HG02588 (cell line): ENCODE data around the gene EML6.
A peak's percentile ranks its signal among the peaks of the same experiment; 100 is the strongest.
"Not testable (repeated sequence)": the region's sequence is repeated elsewhere in the genome, so short reads cannot be mapped to it uniquely, and the experiment has no call there.

ENCODE experiments used
- ATAC-seq: cut with Tn5 transposase; IDR thresholded peaks from one replicate; pipeline ENCODE4 v1.9.1; 2021; ENCODE audit warnings: mild to moderate bottlenecking, moderate library complexity; ENCODE audit not compliant: unreplicated experiment

EML6 gene

DNA sequence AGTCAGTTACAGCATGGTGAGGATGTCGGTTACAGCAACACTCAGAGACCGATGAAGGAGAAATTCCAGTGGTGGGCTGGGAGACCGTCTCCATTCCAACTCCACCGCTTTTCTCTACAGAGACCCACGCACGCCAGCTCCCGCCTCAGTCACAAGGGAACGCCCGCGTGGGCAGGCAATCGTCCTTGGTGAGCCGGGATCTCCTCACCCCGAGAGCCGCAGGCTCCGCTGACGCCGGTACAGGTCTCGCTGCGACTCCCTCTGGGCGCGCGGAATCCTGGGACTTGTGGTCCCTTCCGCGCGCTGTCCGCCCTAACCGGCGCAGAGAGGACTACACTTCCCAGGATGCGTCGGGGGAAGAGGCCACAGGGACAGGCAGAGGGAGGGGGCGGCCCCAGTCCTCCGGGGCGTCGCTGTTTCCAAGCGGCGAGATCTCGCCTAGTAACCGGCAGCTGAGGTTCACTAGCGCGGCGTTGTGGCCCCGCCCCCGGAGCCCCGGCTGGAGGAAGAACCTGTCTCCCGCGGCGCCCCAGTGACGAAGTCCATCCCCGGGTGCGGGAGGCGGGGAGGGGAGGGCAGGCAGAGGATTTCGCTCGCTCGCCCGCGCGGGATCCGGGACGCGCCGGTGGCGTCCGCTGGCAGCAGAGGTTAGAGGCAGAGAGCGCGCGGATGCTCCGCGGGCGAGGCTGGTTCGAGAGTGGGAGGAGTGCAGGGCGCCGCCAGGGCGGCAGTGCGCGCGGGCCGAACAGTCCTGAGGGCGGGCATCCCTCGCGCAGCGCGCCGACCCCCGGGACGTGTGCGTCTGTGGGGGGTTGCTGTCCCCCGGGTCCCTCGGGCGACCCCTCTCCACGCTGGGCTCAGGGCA is at the start of gene EML6:
EML6 (plus strand) TSS at position 532 of the 865 bp plus-strand sequence. CDS start 1,400 bp downstream, outside the sequence.
- peak; percentile 98 for ATAC-seq

DNA sequence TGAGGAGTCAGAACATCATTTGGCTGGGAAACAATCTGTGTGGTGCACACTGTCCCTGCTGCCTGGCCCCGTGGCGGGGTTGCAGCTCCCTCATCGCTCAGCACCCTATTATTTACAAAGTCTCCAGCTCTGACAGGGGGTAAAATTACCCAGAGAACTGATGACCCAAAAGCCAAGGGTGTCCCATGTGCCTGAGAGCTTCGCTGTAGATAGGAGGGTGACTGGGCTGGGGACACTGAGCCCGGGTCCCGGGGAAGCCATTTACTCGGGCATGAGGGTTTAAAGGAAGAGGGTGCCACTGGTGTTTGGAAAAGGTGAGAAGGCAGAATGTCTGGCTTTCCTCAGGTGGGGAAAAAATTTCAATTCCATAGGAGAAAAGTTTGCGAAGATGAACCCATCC is 48.2 kb upstream of the EML6 start:
- no peak for ATAC-seq

DNA sequence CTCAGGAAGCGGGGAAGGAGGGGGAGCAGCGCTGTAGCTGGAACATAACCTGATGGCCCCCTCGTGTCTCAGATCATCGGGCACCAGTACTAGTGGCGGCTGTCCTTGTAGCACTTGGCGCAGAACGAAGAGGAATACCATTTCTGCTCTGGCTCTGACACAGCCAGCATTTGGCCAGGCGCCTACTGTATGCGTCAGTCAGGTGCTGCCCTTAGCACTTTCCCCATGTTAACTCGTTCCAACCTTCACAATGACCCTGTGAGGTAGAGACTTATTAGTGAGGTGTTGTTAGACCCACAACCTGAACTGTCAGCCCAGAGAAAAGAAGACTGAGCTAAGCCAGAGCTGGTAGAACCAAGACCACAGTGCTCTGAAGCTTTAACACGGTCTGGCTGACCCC is 47.7 kb upstream of the EML6 start:
- no peak for ATAC-seq

DNA sequence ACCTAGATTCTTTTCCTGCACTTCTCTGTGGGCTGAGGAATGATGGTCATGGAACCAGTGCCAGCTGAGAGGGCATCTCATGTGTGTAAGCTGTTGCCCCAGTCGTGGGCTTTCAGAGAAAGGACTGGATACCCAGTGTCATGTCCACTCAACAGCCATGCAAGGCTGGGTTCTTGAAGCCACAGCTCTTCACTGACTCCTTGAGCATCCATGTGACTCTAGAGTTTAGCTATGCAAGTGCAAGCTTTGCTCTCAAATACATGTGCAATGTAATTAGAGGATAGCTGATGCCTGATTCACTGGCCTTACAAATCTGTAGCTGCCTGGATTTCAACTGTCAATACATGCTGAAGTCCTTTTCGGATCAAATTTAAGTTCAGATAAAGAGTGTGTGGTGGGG is 46.8 kb upstream of the EML6 start:
- ATAC-seq: no peak

DNA sequence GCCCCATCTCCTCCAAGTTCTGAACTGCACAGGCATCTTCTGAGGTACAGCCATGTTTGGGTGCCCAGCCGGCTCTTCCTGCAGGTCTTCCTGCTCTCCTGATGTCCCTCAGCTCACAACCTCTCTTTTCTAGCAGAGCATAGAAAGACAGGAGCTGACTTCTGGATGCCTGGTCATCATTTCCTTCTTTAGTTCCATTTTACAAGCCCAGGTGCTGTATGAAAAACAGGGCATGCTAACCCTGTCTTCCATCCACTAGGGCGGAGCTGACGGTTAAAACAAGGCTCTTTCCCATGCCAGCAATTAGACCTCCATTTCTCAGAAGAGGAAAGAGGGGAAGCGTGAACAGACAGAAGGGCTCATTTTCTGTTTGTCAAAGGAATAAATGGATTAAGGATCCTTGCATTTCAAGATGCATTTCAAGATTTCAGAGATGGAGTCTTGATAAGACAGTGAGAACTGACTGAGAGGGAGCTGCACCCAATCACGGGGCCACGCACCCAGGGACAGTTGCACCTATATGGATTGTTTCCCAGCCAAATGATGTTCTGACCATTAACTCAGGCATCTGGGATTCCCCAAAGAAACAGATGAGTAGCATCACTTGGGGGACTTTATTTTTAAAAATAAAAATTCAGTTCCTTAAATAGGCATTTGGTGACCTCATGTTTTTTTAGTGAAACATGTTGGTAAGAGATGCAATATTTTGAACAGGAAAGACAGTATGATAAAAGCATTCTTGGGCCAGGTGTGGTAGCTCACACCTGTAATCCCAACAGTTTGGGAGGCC is 45.8 kb upstream of the EML6 start:
- no peak for ATAC-seq

DNA sequence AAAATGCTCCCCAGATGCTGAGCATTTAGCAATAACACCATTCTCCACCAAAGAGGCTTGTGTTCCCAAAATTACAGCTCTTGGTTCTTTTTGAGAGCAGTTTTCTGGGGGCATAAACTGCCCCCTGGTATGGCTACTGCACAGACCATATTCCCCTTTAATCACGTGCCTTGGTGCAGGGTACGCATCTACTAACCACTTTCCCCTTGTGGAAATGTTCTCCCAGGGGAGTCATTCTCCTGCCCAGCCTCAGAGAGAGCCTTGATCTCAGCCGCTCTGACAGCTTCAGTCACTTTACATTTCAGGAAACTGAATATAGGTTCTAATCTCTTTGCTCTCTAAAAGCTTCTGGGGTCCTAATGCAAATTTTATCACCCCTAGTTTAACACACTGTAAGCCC is 44.7 kb upstream of the EML6 start:
- ATAC-seq: no peak

DNA sequence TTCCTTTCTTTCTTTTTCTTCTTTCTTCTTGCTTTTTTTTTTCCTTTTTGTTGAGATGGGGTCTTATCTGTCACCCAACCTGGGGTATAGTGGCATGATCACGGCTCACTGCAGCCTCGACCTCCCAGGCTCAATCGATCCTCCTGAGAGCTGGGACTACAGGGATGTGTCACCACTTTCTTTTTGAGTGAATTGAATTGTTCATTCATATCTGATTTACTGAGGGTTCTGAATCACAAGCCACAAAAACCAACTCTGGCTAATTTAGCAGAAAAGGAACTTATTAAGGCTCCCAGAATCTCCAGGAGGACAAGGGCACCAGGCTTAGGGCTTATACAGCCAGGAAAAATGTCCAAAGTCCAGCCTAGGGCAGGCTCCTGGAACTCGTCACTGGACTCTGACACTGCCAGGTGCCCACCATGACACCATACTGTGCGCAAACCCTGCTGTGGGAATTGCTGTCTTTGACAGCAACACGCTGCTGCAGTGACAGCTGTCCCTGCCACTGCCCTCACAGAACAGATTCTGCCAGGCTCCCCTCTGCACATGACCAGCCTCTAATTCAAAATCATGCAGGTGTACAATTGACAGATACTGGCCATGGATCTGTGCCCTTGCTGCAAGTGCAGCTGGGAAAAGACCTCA is 42.9 kb upstream of the EML6 start:
- peak; percentile 78 for ATAC-seq

DNA sequence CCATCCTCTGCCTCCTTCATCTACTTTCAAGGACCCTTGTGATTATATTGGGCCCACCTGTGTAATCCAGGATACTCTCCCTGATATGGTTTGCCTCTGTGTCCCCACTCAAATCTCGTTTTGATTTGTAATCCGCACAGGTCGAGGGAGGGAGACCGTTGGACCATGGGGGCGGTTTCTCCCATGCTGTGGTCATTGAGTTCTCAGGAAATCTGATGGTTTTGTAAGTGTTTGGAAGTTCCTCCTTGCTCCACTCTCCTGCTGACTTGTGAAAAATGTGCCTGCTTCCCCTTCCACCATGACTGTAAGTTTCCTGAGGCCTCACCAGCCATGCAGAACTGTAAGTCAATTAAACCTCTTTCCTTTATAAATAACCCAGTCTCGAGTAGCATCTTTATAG is 42.0 kb upstream of the EML6 start:
- ATAC-seq: no peak

DNA sequence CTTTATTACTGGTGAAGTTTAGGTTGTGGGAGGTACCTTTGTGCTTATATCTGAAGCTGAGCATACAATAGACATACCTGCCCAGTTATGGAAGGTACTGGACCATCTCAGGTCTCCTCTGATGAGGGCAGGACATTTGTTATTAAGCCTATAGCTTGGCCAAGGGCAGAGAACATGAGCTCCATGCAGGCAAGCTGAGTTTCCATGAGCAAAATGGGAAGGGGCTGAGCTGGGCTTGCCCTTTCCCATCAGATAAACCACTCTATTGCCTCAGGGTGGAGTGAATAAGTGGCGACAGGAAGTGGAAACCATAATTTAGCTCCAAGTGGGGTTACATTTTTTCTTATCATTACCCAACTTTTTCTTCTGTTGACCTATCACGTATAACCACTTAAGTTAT is 39.9 kb upstream of the EML6 start:
- no peak for ATAC-seq

DNA sequence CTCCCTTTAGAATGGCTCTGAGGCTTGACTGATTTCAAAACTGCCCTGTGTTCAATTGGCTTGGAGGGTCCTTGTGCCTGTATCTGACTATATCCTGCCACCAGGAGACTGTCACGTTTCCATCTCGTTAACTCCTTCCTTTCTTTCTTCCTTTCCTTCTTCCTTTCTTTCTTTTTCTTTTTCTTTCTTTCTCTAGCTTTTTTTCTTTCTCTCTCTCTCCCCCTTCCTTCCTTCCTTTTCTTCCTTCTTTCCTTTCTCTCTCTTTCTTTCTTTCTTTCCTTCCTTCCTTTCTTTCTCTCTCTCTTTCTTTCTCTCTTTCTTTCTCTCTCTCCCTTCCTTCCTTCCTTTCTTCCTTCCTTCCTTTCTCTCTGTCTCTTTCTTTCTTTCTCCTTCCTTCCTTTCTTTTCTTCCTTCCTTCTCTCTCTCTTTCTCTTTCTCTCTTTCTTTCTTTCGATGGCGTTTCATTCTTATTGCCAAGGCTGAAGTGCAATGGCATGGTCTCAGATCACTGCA is 38.1 kb upstream of the EML6 start:
- ATAC-seq: no peak

DNA sequence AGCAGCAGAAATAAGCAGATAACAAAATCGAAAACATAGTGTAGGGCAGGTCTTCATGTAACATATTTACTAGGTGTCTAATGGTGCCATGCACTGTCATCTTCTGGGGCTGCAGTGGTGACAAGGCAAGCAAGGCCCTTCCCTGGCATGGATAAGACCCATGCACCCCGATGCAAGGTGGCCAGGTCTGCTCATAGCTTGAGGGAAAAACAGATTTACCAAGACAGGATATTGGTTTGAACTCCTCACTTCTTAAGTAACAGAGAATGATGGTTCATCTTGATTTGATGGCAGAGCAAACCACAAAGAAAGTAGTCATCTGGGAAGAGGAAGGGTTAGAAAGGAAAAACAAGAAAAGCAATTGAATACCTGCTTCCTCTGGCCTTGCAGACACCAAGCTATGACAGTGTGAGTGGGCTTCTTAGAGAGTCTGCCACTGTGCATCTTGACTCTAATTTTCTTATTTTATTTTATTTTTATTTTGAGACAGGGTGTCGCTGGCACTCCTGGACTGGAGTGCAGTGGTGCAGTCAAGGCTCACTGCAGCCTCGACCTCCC is 35.8 kb upstream of the EML6 start:
- no peak for ATAC-seq

DNA sequence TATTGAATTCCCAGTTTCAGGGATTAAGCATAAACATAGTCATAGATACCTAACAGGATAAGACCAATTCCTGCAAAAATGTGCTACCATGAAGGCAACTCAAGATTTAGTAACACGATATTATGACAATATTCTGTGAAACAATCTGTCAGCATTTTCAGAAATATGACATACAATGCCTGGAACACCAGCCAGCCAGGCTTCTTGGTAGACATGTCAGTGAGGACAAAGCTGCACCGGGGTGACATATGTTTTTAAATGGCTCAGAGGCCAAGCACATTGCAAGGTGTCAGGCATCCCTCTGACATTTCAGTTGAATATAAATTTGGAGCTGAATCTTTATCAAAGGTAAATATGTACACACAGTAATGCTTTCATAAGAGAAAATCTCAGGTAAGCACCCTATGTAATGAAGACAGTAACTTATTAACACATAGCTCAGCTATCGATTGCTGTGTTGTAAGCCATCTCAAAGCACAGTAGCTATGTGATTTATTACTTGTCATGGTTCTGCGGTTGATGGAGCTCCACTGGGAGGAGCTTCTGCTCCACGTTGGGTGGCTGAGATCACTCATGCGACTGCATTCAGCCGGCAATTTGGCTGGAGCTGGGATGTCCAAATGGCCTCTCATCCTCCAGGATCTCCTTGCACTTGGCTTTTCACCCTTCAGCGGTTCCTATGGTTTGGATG is 31.9 kb upstream of the EML6 start:
- no peak for ATAC-seq

DNA sequence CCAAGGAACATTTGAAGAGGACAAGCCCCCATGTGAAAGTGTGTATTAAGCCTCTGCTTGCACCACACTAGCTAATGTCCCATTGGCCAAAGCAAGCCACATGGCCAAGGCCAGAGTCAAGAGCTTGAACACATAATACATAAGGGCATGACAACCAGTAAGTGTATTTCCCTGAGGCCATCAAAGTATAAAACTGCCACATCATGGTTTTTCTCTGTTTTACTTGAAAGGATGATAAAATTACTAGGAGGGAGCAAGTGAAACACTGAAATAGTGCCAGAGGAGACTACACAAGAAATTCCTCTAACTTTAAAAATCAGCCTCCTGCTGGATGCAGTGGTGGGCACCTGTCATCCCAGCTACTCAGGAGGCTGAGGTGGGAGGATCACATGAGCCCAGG is 30.9 kb upstream of the EML6 start:
- ATAC-seq: no peak

DNA sequence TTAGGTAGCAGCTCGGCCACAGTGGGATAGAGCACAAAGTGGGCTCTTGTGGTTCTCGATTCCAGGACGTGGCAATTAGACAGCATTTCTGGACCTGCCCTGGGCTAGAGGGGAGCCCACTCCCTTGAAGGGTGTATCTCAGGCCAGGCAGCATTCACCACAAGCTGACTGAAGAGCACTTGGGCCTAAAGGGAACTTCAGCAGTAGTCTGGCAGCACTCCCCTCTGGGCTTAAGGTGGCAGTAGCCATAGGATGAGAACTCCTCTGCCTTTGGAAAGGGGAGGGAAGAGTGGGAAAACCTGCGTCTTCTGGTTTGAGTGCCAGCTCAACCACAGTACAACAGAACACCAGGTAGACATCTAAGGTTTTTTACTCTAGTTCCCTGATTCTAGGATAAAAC is 28.1 kb upstream of the EML6 start:
- ATAC-seq: no peak

DNA sequence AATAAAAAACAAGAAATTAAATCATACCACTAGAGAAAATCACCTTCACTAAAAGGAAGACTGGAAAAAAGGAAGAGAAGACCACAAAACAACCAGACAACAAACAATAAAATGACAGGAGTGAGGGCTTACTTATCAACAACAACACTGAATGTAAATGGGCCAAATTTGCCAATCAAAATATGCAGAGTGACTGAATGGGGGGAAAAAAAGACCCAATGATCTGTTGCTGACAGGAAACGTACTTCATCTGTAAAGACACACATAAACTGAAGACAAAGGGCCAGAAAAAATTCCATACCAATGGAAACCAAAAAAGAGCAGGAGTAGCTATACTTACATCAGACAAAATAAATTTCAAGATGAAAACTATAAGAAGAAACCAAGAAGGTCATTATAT is 25.5 kb upstream of the EML6 start:
- no peak for ATAC-seq

DNA sequence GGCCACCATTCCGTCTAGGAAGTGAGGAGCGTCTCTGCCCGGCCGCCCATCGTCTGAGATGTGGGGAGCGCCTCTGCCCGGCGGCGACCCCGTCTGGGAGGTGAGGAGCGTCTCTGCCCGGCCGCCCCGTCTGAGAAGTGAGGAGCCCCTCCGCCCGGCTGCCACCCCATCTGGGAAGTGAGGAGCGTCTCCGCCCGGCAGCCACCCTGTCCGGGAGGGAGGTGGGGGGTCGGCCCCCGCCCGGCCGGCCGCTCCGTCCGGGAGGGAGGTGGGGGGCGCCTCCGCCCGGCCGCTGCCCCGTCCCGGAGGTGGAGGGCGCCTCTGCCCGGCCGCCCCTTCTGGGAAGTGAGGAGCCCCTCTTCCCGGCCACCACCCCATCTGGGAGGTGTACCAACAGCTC is 24.5 kb upstream of the EML6 start:
- ATAC-seq: not testable (repeated sequence)

DNA sequence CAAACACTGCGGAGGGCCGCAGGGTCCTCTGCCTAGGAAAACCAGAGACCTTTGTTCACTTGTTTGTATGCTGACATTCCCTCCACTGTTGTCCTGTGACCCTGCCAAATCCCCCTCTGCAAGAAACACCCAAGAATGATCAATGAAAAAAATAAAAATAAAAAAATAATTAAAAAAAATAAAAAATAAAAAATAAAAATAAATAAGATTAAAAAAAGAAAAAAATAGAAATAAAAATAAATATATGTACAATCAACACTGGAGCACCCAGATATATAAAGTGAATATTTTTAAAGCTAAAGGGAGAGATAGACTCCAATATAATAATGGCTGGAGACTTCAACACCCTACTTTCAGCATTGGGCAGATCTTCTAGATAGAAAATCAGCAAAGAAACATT is 23.8 kb upstream of the EML6 start:
- no peak for ATAC-seq

DNA sequence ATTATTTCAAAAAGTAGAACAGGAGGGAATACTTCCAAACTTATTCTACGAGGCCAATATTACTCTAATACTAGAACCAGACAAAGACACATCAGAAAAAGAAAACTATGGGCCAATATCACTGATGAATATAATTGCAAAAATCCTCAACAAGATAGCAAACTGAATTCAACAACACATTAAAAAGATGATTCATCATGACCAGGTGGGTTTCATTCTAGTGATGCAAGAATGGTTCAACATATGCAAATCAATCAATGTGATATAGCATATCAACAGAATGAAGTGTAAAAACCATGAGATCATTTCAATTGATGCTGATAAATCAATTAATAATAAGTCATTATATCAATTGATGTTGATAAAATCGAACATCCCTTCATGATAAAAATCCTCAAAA is 22.4 kb upstream of the EML6 start:
- no peak for ATAC-seq

DNA sequence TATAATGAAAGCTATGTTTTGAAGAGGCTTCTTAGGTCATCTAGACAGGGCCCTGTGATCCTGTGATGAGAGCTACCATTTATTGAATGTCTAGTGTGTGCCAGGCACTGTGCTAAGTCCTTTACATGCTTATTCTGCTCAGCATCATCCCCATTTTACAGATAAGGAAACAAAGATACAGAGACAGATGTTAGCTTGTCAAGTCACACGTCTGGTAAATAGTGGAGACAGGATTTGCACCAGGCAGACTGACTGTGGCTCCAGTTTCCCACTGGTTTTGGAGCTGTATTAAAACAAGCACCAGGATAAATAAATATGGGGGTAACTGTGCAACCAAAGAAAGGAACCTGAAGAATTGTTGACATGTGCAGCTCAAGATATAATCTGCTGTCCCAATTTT is 19.2 kb upstream of the EML6 start:
- no peak for ATAC-seq
